Ovary (tissue), 9 donors: ENCODE data around the gene CILP. TPM values are rescaled to one million over a fixed set of nuclear protein-coding genes. Genes with fewer than 3 reads are reported as not detected.

Source experiments
- DNase-seq, 5 donors: peaks; one replicate each; pipeline ENCODE4 v3.0.0-alpha.2; 2019 to 2020
- H3K27ac ChIP-seq, 2 donors: fragments of 200-600 bp; one replicate each; pipeline versions ENCODE4 v1.5.1 to v1.8.0; 2019 to 2022
- H3K27me3 ChIP-seq: fragments of 200-600 bp; one replicate; pipeline ENCODE4 v1.8.0; 2022
- H3K36me3 ChIP-seq: fragments of 200-600 bp; sonication (generic); one replicate; pipeline ENCODE4 v1.5.1; 2019
- H3K4me1 ChIP-seq: one replicate; pipeline ENCODE4 v1.8.1; 2013; ENCODE audit warnings: mild to moderate bottlenecking, moderate library complexity; ENCODE audit not compliant: insufficient read depth
- H3K4me3 ChIP-seq: fragments of 200-600 bp; sonication (generic); one replicate; pipeline ENCODE4 v1.5.1; 2017
- H3K9me3 ChIP-seq, 2 donors: fragments of 200-600 bp in 1 of 2; sonication (generic) in 1 of 2; one replicate each; pipeline versions ENCODE4 v1.5.1 to v1.8.1; 2013 to 2019; ENCODE audit warnings: mild to moderate bottlenecking in 1 of 2, moderate library complexity in 1 of 2
- EP300 ChIP-seq: sonication (generic); formaldehyde crosslinking; IDR thresholded peaks from one replicate; pipeline ENCODE4 v1.6.1; 2017; ENCODE audit warnings: antibody characterized with exemption
- POLR2A ChIP-seq: fragments of 450-650 bp; IDR thresholded peaks from one replicate; pipeline ENCODE4 v1.6.1; 2017; ENCODE audit warnings: antibody characterized with exemption, mild to moderate bottlenecking, moderate library complexity
- WGBS, 3 donors: extraction: QIAGEN DNeasy Blood & Tissue Kit in 1 of 3; methylation state at CpG; one replicate each; pipeline versions ENCODE4 v1.1.5 to v1.1.7; 2013 to 2017; 5-methylcytosine and 5-hydroxymethylcytosine counted together
- intact Hi-C, 4 donors: fragments of 100-400 bp; cut with DNase I; formaldehyde crosslinking; loops; one replicate each; pipeline versions ENCODE4 v1.11.0 to v1.15.1; 2022 to 2023
- polyA plus RNA-seq, 2 donors: library from polyadenylated mRNA; stranded (reverse); fragments of 200-250 nt in 1 of 2; fragments of 350-450 nt in 1 of 2; fragmentation: Illumina TruSeq in 1 of 2; extraction: RNeasy Lipid Tissue Mini Kit (QIAGEN cat#74804) in 1 of 2; gene quantifications; one replicate each; pipeline ENCODE4 v1.2.3, GENCODE V29; 2013 to 2014
- total RNA-seq, 7 donors: library from RNA; depleted of rRNA in 2 of 7; stranded (reverse); fragments of >200 nt in 2 of 7; fragmentation: NEBNext Ultra II Directional in 3 of 7; extraction: Animal tissue kit (Norgen Biotek cat#: 25700) in 3 of 7; gene quantifications; one replicate each; pipeline versions ENCODE4 v1.1.0 to v1.2.4, GENCODE V29; 2016 to 2023
- TF ChIP-seq, protein P1 (sequence below), 3 donors: fragments of 450-650 bp in 2 of 3; fragments of 200-600 bp in 1 of 3; IDR thresholded peaks; one replicate each; pipeline versions ENCODE4 v1.5.1 to v1.8.0; 2016 to 2022; ENCODE audit warnings: antibody characterized with exemption in 3 of 3, mild to moderate bottlenecking in 1 of 3
- donor health status: DM: no; HTN: no; CAD: no; lungs with moderate emphysema.
- donor health status: DM: no; HTN: no; CAD: no.
- donor health status: Bipolar disorder and iron deficiency.
- donor health status: DM: yes; HTN: yes; CAD: no.
- donor health status: DM: no; HTN: no; CAD: no.
- donor health status: DM: yes; HTN: yes; CAD: no.

CILP gene
- total and polyA plus RNA-seq, 9 donors: 1.2 to 34.1 (median 4.6) TPM

DNA sequence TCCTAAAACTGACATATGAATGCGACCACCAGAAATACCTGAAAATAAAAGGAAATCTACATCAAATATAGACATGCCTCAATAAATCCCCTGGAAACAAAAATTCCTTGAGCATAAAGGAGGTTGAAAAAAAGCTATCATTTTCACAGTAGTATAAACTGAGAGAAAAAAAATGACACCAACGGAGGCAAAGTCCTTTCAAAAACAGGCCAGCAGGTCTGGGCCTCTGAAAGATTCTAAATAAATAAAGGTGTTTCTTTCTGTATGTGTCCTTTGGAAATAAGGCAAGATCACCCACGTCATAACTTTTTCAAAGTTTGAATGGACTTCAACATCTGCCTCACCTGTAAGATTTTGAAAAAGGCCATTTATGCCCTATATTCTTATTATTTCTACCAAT lies 31.1 kb downstream of the CILP start:
- Histone ChIP-seq H3K27ac (no peak overlapping the region), H3K9me3 (no peaks in the 10 kb centered on the region), H3K36me3 (no peaks in the 10 kb centered on the region), H3K4me1 (peaks cover 2% of the 10 kb centered on the region), H3K27me3 (no peaks in the 10 kb centered on the region), H3K4me3 (no peak overlapping the region)
- 86 to 90% (median 88%) methylated on average over 3 of the region's 3 CpGs for WGBS, 3 donors
- intact Hi-C loops: no loop called here
- TF ChIP-seq POLR2A: no peak
- no peak for TF ChIP-seq EP300
- TF ChIP-seq, protein P1, sequence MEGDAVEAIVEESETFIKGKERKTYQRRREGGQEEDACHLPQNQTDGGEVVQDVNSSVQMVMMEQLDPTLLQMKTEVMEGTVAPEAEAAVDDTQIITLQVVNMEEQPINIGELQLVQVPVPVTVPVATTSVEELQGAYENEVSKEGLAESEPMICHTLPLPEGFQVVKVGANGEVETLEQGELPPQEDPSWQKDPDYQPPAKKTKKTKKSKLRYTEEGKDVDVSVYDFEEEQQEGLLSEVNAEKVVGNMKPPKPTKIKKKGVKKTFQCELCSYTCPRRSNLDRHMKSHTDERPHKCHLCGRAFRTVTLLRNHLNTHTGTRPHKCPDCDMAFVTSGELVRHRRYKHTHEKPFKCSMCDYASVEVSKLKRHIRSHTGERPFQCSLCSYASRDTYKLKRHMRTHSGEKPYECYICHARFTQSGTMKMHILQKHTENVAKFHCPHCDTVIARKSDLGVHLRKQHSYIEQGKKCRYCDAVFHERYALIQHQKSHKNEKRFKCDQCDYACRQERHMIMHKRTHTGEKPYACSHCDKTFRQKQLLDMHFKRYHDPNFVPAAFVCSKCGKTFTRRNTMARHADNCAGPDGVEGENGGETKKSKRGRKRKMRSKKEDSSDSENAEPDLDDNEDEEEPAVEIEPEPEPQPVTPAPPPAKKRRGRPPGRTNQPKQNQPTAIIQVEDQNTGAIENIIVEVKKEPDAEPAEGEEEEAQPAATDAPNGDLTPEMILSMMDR (IDR thresholded peaks at IDR 0.05): no peak
- DNase-seq: no peak

DNA sequence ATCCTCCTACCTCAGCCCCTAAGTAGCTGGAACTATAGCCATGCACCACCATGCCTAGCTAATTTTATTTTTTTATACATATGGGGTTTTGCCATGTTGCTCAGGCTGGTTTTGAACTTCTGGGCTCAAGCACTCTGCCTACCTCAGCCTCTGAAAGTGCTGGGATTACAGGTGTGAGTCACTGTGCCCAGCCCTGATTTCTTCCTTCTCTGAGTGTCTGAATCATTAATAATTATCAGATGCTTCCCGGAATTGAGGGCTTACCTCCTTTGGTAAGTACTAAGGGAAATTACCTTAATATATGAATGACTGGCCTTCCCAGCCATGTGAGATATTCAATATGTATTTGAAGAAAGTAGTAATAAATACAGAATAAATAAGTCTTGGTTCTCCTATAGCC lies 33.4 kb downstream of the CILP start:
- TF ChIP-seq EP300: no peak
- H3K4me1 ChIP-seq: peaks cover 2% of the 10 kb centered on the region
- no peak overlapping the region for H3K27ac ChIP-seq
- H3K36me3 ChIP-seq: no peaks in the 10 kb centered on the region
- no peak for DNase-seq
- no peaks in the 10 kb centered on the region for H3K27me3 ChIP-seq
- WGBS, 3 donors: 51 to 65% (median 53%) methylated on average over 1 of the region's 1 CpG
- H3K9me3 ChIP-seq: no peaks in the 10 kb centered on the region
- intact Hi-C loops: no loop called here
- H3K4me3 ChIP-seq: no peak overlapping the region

DNA sequence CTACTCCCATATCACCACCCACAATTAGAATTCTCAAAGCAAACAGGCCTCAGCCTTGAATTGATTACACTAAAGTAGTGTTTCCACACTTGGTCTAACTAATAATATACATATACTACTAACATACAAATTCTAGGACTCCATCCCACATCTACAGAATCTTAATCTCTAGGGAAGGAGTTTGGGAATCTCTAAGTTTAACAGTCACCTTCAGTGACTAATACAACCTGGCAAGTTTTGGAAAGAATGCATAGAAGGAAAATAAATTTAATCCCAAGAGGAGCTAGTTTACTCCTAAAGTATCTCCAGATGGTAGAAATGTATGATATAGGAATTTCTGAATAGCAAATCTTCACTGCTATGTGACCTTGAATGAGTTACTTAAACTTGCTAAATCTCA lies 35.2 kb downstream of the CILP start:
- Histone ChIP-seq H3K36me3 (no peaks in the 10 kb centered on the region), H3K4me1 (no peaks in the 10 kb centered on the region), H3K27ac (no peak overlapping the region), H3K27me3 (no peaks in the 10 kb centered on the region), H3K4me3 (no peak overlapping the region), H3K9me3 (no peaks in the 10 kb centered on the region)
- TF ChIP-seq, protein P1 (IDR thresholded peaks at IDR 0.05): no peak
- no peak for TF ChIP-seq POLR2A
- no peak for TF ChIP-seq EP300
- DNase-seq: no peak
- intact Hi-C loops: no loop called here

DNA sequence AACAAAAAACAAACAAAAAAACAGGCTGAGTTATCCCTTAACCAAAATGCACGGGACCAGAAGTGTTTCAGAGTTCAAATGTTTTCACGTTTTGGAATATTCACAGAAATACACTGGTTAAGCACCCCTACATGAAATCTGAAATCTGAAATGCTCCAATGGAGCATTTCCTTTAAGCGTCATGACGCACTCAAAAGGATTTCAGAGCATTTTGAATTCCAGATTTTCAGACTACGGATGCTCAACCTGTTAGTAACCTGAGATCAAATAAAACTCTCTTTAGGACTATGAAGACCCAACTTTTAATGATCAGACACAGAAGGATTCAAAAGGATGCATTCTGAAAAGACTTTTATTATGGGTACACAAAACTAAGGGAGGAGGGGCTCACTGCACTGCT lies 35.8 kb downstream of the CILP start:
- H3K9me3 ChIP-seq: no peaks in the 10 kb centered on the region
- H3K4me1 ChIP-seq: no peaks in the 10 kb centered on the region
- H3K36me3 ChIP-seq: no peaks in the 10 kb centered on the region
- 75 to 86% (median 78%) methylated on average over 5 of the region's 5 CpGs for WGBS, 3 donors
- no peak overlapping the region for H3K4me3 ChIP-seq
- intact Hi-C loops: no loop called here
- no peak overlapping the region for H3K27ac ChIP-seq
- no peak for TF ChIP-seq POLR2A
- TF ChIP-seq, protein P1 (IDR thresholded peaks at IDR 0.05): no peak
- no peak for TF ChIP-seq EP300
- H3K27me3 ChIP-seq: no peaks in the 10 kb centered on the region
- no peak for DNase-seq

DNA sequence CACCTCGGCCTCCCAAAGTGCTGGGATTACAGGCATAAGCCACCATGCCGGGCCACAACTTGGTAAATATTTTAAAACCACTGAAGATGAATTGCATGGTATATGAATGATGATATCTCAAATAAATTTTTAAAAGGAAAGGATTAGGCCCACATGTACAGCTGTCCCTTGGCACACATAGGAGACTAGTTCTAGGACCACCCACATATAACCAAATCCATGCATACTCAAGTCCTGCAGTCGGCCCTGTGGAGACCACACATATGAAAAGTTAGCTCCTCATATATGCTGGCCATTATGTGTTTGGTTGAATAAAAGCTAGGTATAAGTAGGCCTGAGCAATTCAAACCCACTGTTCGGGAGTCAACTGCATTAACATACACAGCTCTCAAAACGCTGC lies 36.8 kb downstream of the CILP start:
- Histone ChIP-seq H3K4me1 (no peaks in the 10 kb centered on the region), H3K36me3 (no peaks in the 10 kb centered on the region), H3K27ac (no peak overlapping the region), H3K9me3 (no peaks in the 10 kb centered on the region), H3K27me3 (no peaks in the 10 kb centered on the region), H3K4me3 (no peak overlapping the region)
- DNase-seq: no peak
- 80 to 84% (median 84%) methylated on average over 5 of the region's 5 CpGs for WGBS, 3 donors
- intact Hi-C loops: no loop called here
- TF ChIP-seq EP300: no peak
- TF ChIP-seq, protein P1 (IDR thresholded peaks at IDR 0.05): no peak
- no peak for TF ChIP-seq POLR2A
